CD4-positive, alpha-beta memory T cell (primary cell): ENCODE data around the gene NOG. TPM values are rescaled to one million over a fixed set of nuclear protein-coding genes. Genes with fewer than 3 reads are reported as not detected.

ENCODE experiments used
- CTCF ChIA-PET: fragments of 350-600 bp; sonication (Branson Sonifier 250); formaldehyde crosslinking; loops from one replicate; lab custom pipeline; 2021; ENCODE audit warnings: inconsistent platforms; ENCODE audit not compliant: partially characterized antibody; lab: Charles Lee
- POLR2A ChIA-PET: fragments of 350-600 bp; sonication (Branson Sonifier 250); formaldehyde crosslinking; loops from one replicate; lab custom pipeline; 2021; ENCODE audit not compliant: partially characterized antibody; lab: Charles Lee
- DNase-seq, 5 donors: peaks; one replicate each; pipeline versions ENCODE4 v3.0.0 to v3.0.0-alpha.2; 2020 to 2022; ENCODE audit warnings: mixed read lengths in 1 of 5
- H3K27ac ChIP-seq: one replicate; pipeline ENCODE4 v1.7.0; 2013; ENCODE audit warnings: low read depth, low read length
- H3K27me3 ChIP-seq: 2 replicates; pipeline ENCODE4 v1.7.0; 2013; ENCODE audit warnings: mild to moderate bottlenecking, low read length, moderate library complexity; ENCODE audit not compliant: insufficient read depth
- H3K36me3 ChIP-seq: 2 replicates; pipeline ENCODE4 v1.7.0; 2013; ENCODE audit warnings: mild to moderate bottlenecking, low read length, moderate library complexity; ENCODE audit not compliant: insufficient read depth
- H3K4me1 ChIP-seq: 2 replicates; pipeline ENCODE4 v1.7.0; 2013; ENCODE audit warnings: mild to moderate bottlenecking, low read length, moderate library complexity; ENCODE audit not compliant: insufficient read depth
- H3K4me3 ChIP-seq, 2 donors: one replicate each; pipeline ENCODE4 v1.7.0; 2013; ENCODE audit warnings: low read length in 2 of 2, mild to moderate bottlenecking in 1 of 2
- H3K9me3 ChIP-seq, 2 donors: one replicate each; pipeline ENCODE4 v1.7.0; 2013; ENCODE audit warnings: low read length in 2 of 2, control low read depth in 1 of 2; ENCODE audit not compliant: control insufficient read depth in 1 of 2
- H3K27ac Mint-ChIP-seq, 7 donors: one replicate each; pipeline ENCODE4 v1.8.0; 2020 to 2021; ENCODE audit warnings: mixed read lengths in 7 of 7, mild to moderate bottlenecking in 6 of 7, inconsistent platforms in 3 of 7, moderate library complexity in 3 of 7
- H3K27me3 Mint-ChIP-seq, 2 donors: one replicate each; pipeline ENCODE4 v1.8.0; 2020 to 2021; ENCODE audit warnings: mixed read lengths in 2 of 2
- H3K36me3 Mint-ChIP-seq, 2 donors: one replicate each; pipeline ENCODE4 v1.8.0; 2020 to 2021; ENCODE audit warnings: mixed read lengths in 2 of 2, inconsistent platforms in 1 of 2, mild to moderate bottlenecking in 1 of 2
- H3K4me1 Mint-ChIP-seq, 4 donors: one replicate each; pipeline ENCODE4 v1.8.0; 2020 to 2021; ENCODE audit warnings: mixed read lengths in 4 of 4, mild to moderate bottlenecking in 1 of 4
- H3K4me3 Mint-ChIP-seq, 8 donors: one replicate each; pipeline ENCODE4 v1.8.0; 2020 to 2021; ENCODE audit warnings: mixed read lengths in 8 of 8, mild to moderate bottlenecking in 7 of 8, moderate library complexity in 6 of 8, inconsistent platforms in 3 of 8
- H3K9me3 Mint-ChIP-seq, 8 donors: one replicate each; pipeline ENCODE4 v1.8.0; 2020 to 2021; ENCODE audit warnings: mixed read lengths in 8 of 8, mild to moderate bottlenecking in 5 of 8, inconsistent platforms in 3 of 8, moderate library complexity in 1 of 8
- intact Hi-C: fragments of 100-400 bp; cut with micrococcal nuclease; formaldehyde crosslinking; loops from one replicate; pipeline ENCODE4 v1.15.1; 2023
- polyA plus RNA-seq, 2 donors: library from polyadenylated mRNA; unstranded; fragments of 300-500 nt; fragmentation: Illumina TruSeq; gene quantifications; one replicate each; pipeline ENCODE4 v1.2.3, GENCODE V29; 2021
- total RNA-seq, 2 experiments: library from RNA; stranded (reverse); gene quantifications; one replicate each; pipeline ENCODE4 v1.2.3, GENCODE V29; 2021

The NOG gene
- total and polyA plus RNA-seq, 4 experiments from 2014 or later, result 0.88 to 16.2 (median 9.5) TPM

GRCh38 chr17:56592487-56593085 is 913 bp upstream of the NOG start:
- Histone ChIP-seq H3K36me3 (no peaks in the 10 kb centered on the region), H3K9me3 (no peaks in the 10 kb centered on the region), H3K27ac (no peak overlapping the region), H3K4me3 (peak overlapping the region; percentile 26 to 36), H3K4me1 (peaks cover 36% of the 10 kb centered on the region), H3K27me3 (peaks cover 13% of the 10 kb centered on the region)
- ChIA-PET POLR2A (interaction anchor here (0.6 to 1.6 kb wide), 4 partner anchors 10 to 187 kb away, joined by 3 to 12 read pairs (median 6); no protein-coding TSS in a partner anchor), CTCF (interaction anchor here (0.6 to 7.4 kb wide), 13 partner anchors 11 to 232 kb away, joined by 3 to 69 read pairs (median 3); no protein-coding TSS in a partner anchor)
- Mint-ChIP-seq H3K36me3 (no peaks in the 10 kb centered on the region), H3K9me3 (no peaks in the 10 kb centered on the region), H3K27ac (peak overlapping the region in 1 of 7 donors; percentile 41), H3K27me3 (peaks cover 28 to 46% of the 10 kb centered on the region in 2 donors), H3K4me3 (peak overlapping the region; percentile 73 to 89 (median 79)), H3K4me1 (peaks cover 11 to 41% (median 18%) of the 10 kb centered on the region in 4 donors)
- DNase-seq, result peak; percentile 50 to 61 (median 56)
- intact Hi-C loops, result loop anchor here (1.0 to 5.0 kb wide), 5 partner anchors 62 to 370 kb away; partner anchors contain the start of gene COIL

- ChIA-PET CTCF (interaction anchor here (0.6 to 7.4 kb wide), 12 partner anchors 10 to 232 kb away, joined by 3 to 69 read pairs (median 4); no protein-coding TSS in a partner anchor), POLR2A (interaction anchor here (1.4 to 1.6 kb wide), 3 partner anchors 9 to 187 kb away, joined by 5 to 12 read pairs (median 7); no protein-coding TSS in a partner anchor)
- Histone ChIP-seq H3K9me3 (no peaks in the 10 kb centered on the region), H3K27me3 (peaks cover 19% of the 10 kb centered on the region), H3K4me3 (peak overlapping the region in 1 of 2 donors; percentile 45), H3K27ac (no peak overlapping the region), H3K4me1 (peaks cover 42% of the 10 kb centered on the region), H3K36me3 (no peaks in the 10 kb centered on the region)
- Mint-ChIP-seq H3K4me1 (peaks cover 14 to 47% (median 21%) of the 10 kb centered on the region in 4 donors), H3K4me3 (peak overlapping the region; percentile 73 to 89 (median 79)), H3K36me3 (no peaks in the 10 kb centered on the region), H3K27me3 (peaks cover 30 to 50% of the 10 kb centered on the region in 2 donors), H3K27ac (no peak overlapping the region), H3K9me3 (no peaks in the 10 kb centered on the region)
- intact Hi-C loops, result loop anchor here (5.0 kb wide), 1 partner anchor 369 kb away; the partner anchor contains the start of gene COIL
- peak in 4 of 5 donors; percentile 26 to 44 (median 32) for DNase-seq
Measured at GRCh38 chr17:56593086-56593645, 333 bp upstream of the NOG start.

- CTCF ChIA-PET, result interaction anchor here (0.7 to 7.4 kb wide), 7 partner anchors 7 to 186 kb away, joined by 3 to 69 read pairs (median 3); no protein-coding TSS in a partner anchor
- H3K36me3 Mint-ChIP-seq, result peaks cover 0 to under 1% of the 10 kb centered on the region in 2 donors
- H3K27ac Mint-ChIP-seq, result peak overlapping the region in 1 of 7 donors; percentile 29
- Histone ChIP-seq H3K4me1 (peaks cover 44% of the 10 kb centered on the region), H3K27me3 (peaks cover 25% of the 10 kb centered on the region), H3K9me3 (no peaks in the 10 kb centered on the region), H3K27ac (no peak overlapping the region), H3K36me3 (no peaks in the 10 kb centered on the region), H3K4me3 (peak overlapping the region in 1 of 2 donors; percentile 45)
- intact Hi-C loops, result loop anchor here (5.0 kb wide), 1 partner anchor 368 kb away; the partner anchor contains the start of gene COIL
- POLR2A ChIA-PET, result interaction anchor here (0.7 to 1.6 kb wide), 3 partner anchors 8 to 121 kb away, joined by 3 to 7 read pairs (median 5); no protein-coding TSS in a partner anchor
- H3K27me3 Mint-ChIP-seq, result peaks cover 35 to 50% of the 10 kb centered on the region in 2 donors
- peaks cover 0 to under 1% (median 0%) of the 10 kb centered on the region in 8 donors for H3K9me3 Mint-ChIP-seq
- H3K4me1 Mint-ChIP-seq, result peaks cover 22 to 60% (median 28%) of the 10 kb centered on the region in 4 donors
- peak in 2 of 5 donors; percentile 16 to 23 for DNase-seq
- H3K4me3 Mint-ChIP-seq, result peak overlapping the region; percentile 64 to 79 (median 70)
Measured at GRCh38 chr17:56594320-56595107, 1.0 kb downstream of the NOG start.

GRCh38 chr17:56595108-56595418 is 1.6 kb downstream of the NOG start:
- intact Hi-C loops, result no loop called here
- Mint-ChIP-seq H3K9me3 (peaks cover 0 to 3% (median 0%) of the 10 kb centered on the region in 8 donors), H3K4me3 (peak overlapping the region; percentile 64 to 79 (median 68)), H3K36me3 (peaks cover 0 to 3% of the 10 kb centered on the region in 2 donors), H3K27ac (peak overlapping the region in 1 of 7 donors; percentile 29), H3K27me3 (peaks cover 38 to 48% of the 10 kb centered on the region in 2 donors), H3K4me1 (peaks cover 22 to 63% (median 31%) of the 10 kb centered on the region in 4 donors)
- ChIA-PET CTCF (interaction anchor here (0.7 to 7.4 kb wide), 7 partner anchors 8 to 186 kb away, joined by 3 to 69 read pairs (median 3); no protein-coding TSS in a partner anchor), POLR2A (interaction anchor here (0.7 to 1.3 kb wide), 3 partner anchors 8 to 44 kb away, joined by 3 to 7 read pairs (median 4); no protein-coding TSS in a partner anchor)
- H3K9me3 ChIP-seq, result no peaks in the 10 kb centered on the region
- DNase-seq, result no peak
- H3K27me3 ChIP-seq, result peaks cover 25% of the 10 kb centered on the region
- no peaks in the 10 kb centered on the region for H3K36me3 ChIP-seq
- peaks cover 45% of the 10 kb centered on the region for H3K4me1 ChIP-seq
- H3K4me3 ChIP-seq, result no peak overlapping the region
- no peak overlapping the region for H3K27ac ChIP-seq

- Mint-ChIP-seq H3K27ac (peak overlapping the region in 2 of 7 donors; percentile 46 to 72), H3K4me3 (peak overlapping the region; percentile 65 to 80 (median 72))
Measured at GRCh38 chr17:56595831-56596690, 2.6 kb downstream of the NOG start.

More at GRCh38 chr17:56595831-56596690, 2.6 kb downstream of the NOG start:
- CTCF ChIA-PET, result interaction anchor here (1.0 to 7.4 kb wide), 3 partner anchors 42 to 120 kb away, joined by 3 to 69 read pairs (median 4); no protein-coding TSS in a partner anchor
- Histone ChIP-seq H3K36me3 (no peaks in the 10 kb centered on the region), H3K27ac (no peak overlapping the region), H3K4me1 (peaks cover 50% of the 10 kb centered on the region), H3K27me3 (peaks cover 25% of the 10 kb centered on the region), H3K9me3 (no peaks in the 10 kb centered on the region), H3K4me3 (no peak overlapping the region)
- H3K4me1 Mint-ChIP-seq, result peaks cover 22 to 63% (median 32%) of the 10 kb centered on the region in 4 donors
- no peak for DNase-seq
- intact Hi-C loops, result no loop called here
- peaks cover 34 to 47% of the 10 kb centered on the region in 2 donors for H3K27me3 Mint-ChIP-seq
- H3K36me3 Mint-ChIP-seq, result peaks cover 0 to 3% of the 10 kb centered on the region in 2 donors
- POLR2A ChIA-PET, result interaction anchor here (1.3 kb wide), 1 partner anchor 9 kb away, joined by 4 read pairs; no protein-coding TSS in a partner anchor
- peaks cover 0 to 3% (median 0%) of the 10 kb centered on the region in 8 donors for H3K9me3 Mint-ChIP-seq
